Measurements from ENCODE around the gene EPHA3. TPM values are rescaled to one million over a fixed set of nuclear protein-coding genes. Genes with fewer than 3 reads are reported as not detected.

EPHA3 gene
- total RNA-seq: 0.17 and 0.38 TPM in 2 replicates
- long read RNA-seq, partial matches to known transcripts: 1 of 1 reads
- long read RNA-seq, other reads (novel, unspliced or antisense): 0 of 1 reads

DNA sequence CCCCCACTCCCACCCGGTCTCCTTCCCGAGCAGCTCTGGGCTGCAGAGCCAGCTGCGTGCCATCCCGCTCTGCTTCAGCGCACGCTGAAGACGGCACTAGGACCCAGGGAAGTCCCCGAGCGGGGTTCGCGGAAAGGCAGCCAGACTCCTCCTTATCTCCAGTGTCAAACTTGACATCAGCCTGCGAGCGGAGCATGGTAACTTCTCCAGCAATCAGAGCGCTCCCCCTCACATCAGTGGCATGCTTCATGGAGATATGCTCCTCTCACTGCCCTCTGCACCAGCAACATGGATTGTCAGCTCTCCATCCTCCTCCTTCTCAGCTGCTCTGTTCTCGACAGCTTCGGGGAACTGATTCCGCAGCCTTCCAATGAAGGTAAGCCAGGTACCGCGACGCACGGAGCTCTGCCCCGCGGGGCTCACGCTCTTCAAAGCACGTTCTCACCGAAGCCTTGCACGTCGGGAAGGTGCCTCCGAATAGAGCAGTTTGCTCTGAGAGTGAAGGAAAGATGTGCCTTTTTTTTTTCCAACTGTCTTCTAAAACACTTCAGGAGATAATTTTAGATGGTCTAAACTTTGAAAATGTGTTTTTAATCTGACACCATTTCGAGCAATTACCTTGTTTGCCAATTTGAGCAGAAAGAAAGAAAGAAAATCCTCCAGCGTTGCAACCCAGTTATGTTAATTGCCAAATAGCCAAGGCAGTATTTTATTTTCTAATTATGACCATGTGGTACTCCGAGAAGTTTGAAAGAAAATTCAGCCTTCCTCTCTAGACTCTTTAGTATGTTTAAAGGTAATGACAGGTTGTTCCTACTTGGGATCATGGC, at the start of gene EPHA3:
TSS of gene EPHA3 (plus strand) at position 161 of the 830 bp plus-strand sequence. CDS start at position 289, 128 bp downstream.
- TF ChIP-seq, protein P1, sequence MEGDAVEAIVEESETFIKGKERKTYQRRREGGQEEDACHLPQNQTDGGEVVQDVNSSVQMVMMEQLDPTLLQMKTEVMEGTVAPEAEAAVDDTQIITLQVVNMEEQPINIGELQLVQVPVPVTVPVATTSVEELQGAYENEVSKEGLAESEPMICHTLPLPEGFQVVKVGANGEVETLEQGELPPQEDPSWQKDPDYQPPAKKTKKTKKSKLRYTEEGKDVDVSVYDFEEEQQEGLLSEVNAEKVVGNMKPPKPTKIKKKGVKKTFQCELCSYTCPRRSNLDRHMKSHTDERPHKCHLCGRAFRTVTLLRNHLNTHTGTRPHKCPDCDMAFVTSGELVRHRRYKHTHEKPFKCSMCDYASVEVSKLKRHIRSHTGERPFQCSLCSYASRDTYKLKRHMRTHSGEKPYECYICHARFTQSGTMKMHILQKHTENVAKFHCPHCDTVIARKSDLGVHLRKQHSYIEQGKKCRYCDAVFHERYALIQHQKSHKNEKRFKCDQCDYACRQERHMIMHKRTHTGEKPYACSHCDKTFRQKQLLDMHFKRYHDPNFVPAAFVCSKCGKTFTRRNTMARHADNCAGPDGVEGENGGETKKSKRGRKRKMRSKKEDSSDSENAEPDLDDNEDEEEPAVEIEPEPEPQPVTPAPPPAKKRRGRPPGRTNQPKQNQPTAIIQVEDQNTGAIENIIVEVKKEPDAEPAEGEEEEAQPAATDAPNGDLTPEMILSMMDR (IDR thresholded peaks at IDR 0.05; ENCODE audit: unreplicated experiment): no peak
- no peaks in the 10 kb centered on the region for H3K9me3 Mint-ChIP-seq (ENCODE audit: low read depth)
- no peaks in the 10 kb centered on the region for H3K36me3 Mint-ChIP-seq (ENCODE audit: insufficient read depth)
- DNase-seq (ENCODE audit: low spot score, unreplicated experiment): peak; percentile 14
- no peak within 1 kb of the TSS for H3K27ac Mint-ChIP-seq
- H3K27me3 Mint-ChIP-seq: peaks cover 9% of the 10 kb centered on the region
- peaks cover 10% of the 10 kb centered on the region for H3K4me1 Mint-ChIP-seq (ENCODE audit: low read depth)
- peak within 1 kb of the TSS; percentile 70 for H3K4me3 Mint-ChIP-seq (ENCODE audit: low read depth)

DNA sequence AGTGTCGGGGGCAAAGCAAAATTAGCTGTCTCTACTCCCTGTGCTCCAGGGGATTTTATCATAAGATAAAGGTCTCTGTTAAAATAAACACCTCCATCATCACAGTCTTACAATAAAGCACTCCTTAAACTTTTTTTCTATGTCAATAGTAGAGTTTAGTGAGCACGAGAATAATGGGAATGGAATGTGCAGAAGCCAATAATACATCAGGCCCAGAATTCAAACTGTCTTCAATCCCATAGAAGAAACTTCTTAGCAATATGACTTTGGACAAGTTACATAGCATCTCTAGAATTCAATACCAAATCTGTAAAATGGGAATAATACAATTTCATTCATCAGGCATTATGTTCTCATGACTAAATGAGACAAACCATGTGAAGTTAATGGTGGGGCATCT, 49.0 kb upstream of the EPHA3 start:
- DNase-seq (ENCODE audit: low spot score, unreplicated experiment): no peak
- Mint-ChIP-seq H3K27me3 (no peaks in the 10 kb centered on the region), H3K4me3 (ENCODE audit: low read depth) (no peak overlapping the region), H3K27ac (no peak overlapping the region), H3K36me3 (ENCODE audit: insufficient read depth) (no peaks in the 10 kb centered on the region), H3K9me3 (ENCODE audit: low read depth) (no peaks in the 10 kb centered on the region), H3K4me1 (ENCODE audit: low read depth) (no peaks in the 10 kb centered on the region)
- TF ChIP-seq, protein P1 (IDR thresholded peaks at IDR 0.05; ENCODE audit: unreplicated experiment): no peak

DNA sequence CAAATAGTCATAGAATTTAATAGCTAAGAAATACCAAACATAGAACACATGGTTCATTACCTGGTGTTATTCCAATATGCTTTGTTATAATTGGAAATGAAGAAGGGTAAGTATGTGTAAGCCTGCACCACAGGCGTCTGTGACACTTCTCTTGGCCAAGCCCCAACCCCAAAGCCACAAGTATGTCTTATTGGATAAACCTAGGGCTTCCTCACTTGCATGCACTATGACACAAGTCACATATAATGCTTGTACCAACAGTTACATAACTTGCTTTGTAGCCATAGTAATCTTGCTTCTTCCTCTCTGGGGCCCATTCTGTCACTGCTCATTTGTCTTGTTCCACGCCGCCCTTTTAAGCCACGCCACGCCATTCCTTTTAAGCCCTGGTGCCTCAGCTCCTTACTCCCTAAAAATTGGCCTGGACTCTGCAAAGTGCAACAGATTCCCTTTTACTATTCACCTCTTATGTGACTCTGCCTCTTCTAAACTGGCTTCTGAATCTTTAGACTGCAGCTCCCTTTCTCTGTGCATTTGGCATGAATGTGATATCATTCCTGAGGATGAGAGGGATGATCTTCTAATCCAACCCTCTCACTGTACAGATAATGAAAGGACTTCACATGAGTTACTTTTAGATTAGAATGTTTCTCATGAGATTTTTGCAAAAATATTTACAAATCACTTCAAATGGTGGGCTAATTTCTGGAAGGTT, 48.1 kb upstream of the EPHA3 start:
- H3K27me3 Mint-ChIP-seq: no peaks in the 10 kb centered on the region
- TF ChIP-seq, protein P1 (IDR thresholded peaks at IDR 0.05; ENCODE audit: unreplicated experiment): no peak
- H3K36me3 Mint-ChIP-seq (ENCODE audit: insufficient read depth): no peaks in the 10 kb centered on the region
- DNase-seq (ENCODE audit: low spot score, unreplicated experiment): no peak
- no peak overlapping the region for H3K27ac Mint-ChIP-seq
- H3K4me3 Mint-ChIP-seq (ENCODE audit: low read depth): no peak overlapping the region
- H3K4me1 Mint-ChIP-seq (ENCODE audit: low read depth): no peaks in the 10 kb centered on the region
- no peaks in the 10 kb centered on the region for H3K9me3 Mint-ChIP-seq (ENCODE audit: low read depth)

DNA sequence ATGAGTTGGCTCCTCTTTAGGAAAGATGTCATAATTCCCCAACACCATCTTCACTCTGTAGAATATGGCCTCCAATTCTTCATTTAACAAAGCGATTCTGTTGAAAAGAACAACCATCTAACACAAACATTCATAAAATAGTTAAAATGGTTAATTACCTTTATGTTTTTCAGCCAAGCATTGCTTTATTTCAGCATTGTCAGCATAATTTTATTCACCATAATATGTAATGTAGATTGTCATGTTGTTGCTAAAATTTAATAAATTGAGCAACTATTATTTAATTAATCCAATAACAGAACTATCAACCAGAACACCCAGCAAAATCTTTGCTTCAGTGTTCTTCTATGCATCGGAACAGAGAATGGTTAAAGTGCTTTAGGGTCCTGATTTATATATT, 46.2 kb upstream of the EPHA3 start:
- TF ChIP-seq, protein P1 (IDR thresholded peaks at IDR 0.05; ENCODE audit: unreplicated experiment): no peak
- H3K4me3 Mint-ChIP-seq (ENCODE audit: low read depth): no peak overlapping the region
- H3K9me3 Mint-ChIP-seq (ENCODE audit: low read depth): no peaks in the 10 kb centered on the region

DNA sequence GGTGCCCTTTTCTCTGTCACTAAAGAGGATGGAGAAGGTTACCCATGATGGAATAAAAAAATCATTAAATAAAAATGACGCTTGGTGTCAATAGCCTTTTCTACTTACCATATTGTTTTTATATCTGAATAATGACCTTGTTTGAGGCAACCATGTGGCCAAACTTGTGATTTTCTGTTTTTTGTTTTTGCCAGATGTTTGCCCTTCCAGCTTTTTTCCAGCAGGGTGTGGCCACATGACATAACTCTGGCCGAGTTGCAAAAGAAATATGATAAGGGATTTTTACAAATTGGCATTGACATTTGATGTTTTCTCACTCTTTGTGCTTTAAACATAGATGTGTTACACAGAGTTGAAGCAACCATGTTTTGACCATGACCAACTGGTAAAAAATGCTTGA, 39.7 kb upstream of the EPHA3 start:
- H3K4me1 Mint-ChIP-seq (ENCODE audit: low read depth): no peaks in the 10 kb centered on the region
- TF ChIP-seq, protein P1 (IDR thresholded peaks at IDR 0.05; ENCODE audit: unreplicated experiment): no peak

More for the DNA sequence above, 46.2 kb upstream of the EPHA3 start:
- no peaks in the 10 kb centered on the region for H3K27me3 Mint-ChIP-seq
- H3K27ac Mint-ChIP-seq: no peak overlapping the region
- DNase-seq (ENCODE audit: low spot score, unreplicated experiment): no peak
- H3K4me1 Mint-ChIP-seq (ENCODE audit: low read depth): no peaks in the 10 kb centered on the region
- no peaks in the 10 kb centered on the region for H3K36me3 Mint-ChIP-seq (ENCODE audit: insufficient read depth)

More for the DNA sequence above, 39.7 kb upstream of the EPHA3 start:
- Mint-ChIP-seq H3K4me3 (ENCODE audit: low read depth) (no peak overlapping the region), H3K27me3 (no peaks in the 10 kb centered on the region), H3K9me3 (ENCODE audit: low read depth) (no peaks in the 10 kb centered on the region), H3K27ac (no peak overlapping the region), H3K36me3 (ENCODE audit: insufficient read depth) (no peaks in the 10 kb centered on the region)
- DNase-seq (ENCODE audit: low spot score, unreplicated experiment): no peak

All from progenitor cell of endocrine pancreas (in vitro differentiated cells).